ENCODE measurements around the gene F8. TPM values are rescaled to one million over a fixed set of nuclear protein-coding genes. Genes with fewer than 3 reads are reported as not detected.

F8 gene
- total and polyA plus RNA-seq, 10 of the 15 experiments (the other 5 are each of a cell fraction or from before 2014, with no cell fraction given): 3.0 to 8.1 (median 5.1) TPM

- TF ChIP-seq RB1 (IDR thresholded peaks at IDR 0.05; ENCODE audit: borderline replicate concordance): no peak
Observed at GRCh38 chrX:155056877-155057792, 34.6 kb upstream of the F8 start (continued).

- whole genome bisulfite sequencing (ENCODE audit: insufficient coverage, insufficient replicate concordance, low lambda C conversion rate, missing lambda C conversion rate): 54% methylated on average over 1 of the region's 1 CpG
- no peak for DNase-seq (ENCODE audit: low read depth, low spot score)
- Histone ChIP-seq H3K4me1 (ENCODE audit: control insufficient read depth, insufficient read depth, low read length) (no peaks in the 10 kb centered on the region; the same call in 1 of the 2 replicates), H3K4me3 (no peak overlapping the region), H3K27ac (ENCODE audit: control insufficient read depth, insufficient read depth) (no peak overlapping the region; the same call in 1 of the 2 replicates), H4K20me1 (ENCODE audit: control insufficient read depth, insufficient read depth) (no peaks in the 10 kb centered on the region), H3K9me3 (replicated peaks; ENCODE audit: control insufficient read depth, insufficient read depth, low read length) (no peaks in the 10 kb centered on the region), H3K36me3 (ENCODE audit: control insufficient read depth in 2 of 2, insufficient read depth in 2 of 2, low read length in 1 of 2) (no peaks in the 10 kb centered on the region; a peak in 2 of 4 replicates), H2AFZ (ENCODE audit: control insufficient read depth, low read depth, low read length) (no peak overlapping the region), H3K79me2 (ENCODE audit: control insufficient read depth, insufficient read depth, low read length) (no peaks in the 10 kb centered on the region), H3K4me2 (ENCODE audit: control insufficient read depth, insufficient read depth) (no peak overlapping the region), H3K27me3 (replicated peaks in 1 of 2; ENCODE audit: control insufficient read depth in 2 of 2, insufficient read depth in 2 of 2, low read length in 1 of 2) (no peaks in the 10 kb centered on the region), H3K9ac (ENCODE audit: control insufficient read depth, insufficient read depth, low read length) (no peak overlapping the region)
- intact Hi-C loops (cut with micrococcal nuclease; ENCODE audit: unreplicated experiment) (loop anchor here (2.0 to 5.0 kb wide), 2 partner anchors 30 to 139 kb away; partner anchors contain the start of gene FUNDC2), in situ Hi-C loops (cut with MboI) (loop anchor here (5.0 kb wide), 1 partner anchor 74 kb away; no protein-coding TSS in a partner anchor)
- no TSS peak for BruUV-seq (replicated peaks)
- no peak for TF ChIP-seq SMAD1 (IDR thresholded peaks at IDR 0.05; ENCODE audit: low read depth, partially characterized antibody)
- peak; percentile 44 to 88; a peak in 3 of 4 replicates for TF ChIP-seq SRF (IDR thresholded peaks at IDR 0.05; ENCODE audit: low read depth in 2 of 2, low read length in 2 of 2)
- no peak for TF ChIP-seq CBX5 (IDR thresholded peaks at IDR 0.05; ENCODE audit: low read depth)
- TF ChIP-seq, protein P1, sequence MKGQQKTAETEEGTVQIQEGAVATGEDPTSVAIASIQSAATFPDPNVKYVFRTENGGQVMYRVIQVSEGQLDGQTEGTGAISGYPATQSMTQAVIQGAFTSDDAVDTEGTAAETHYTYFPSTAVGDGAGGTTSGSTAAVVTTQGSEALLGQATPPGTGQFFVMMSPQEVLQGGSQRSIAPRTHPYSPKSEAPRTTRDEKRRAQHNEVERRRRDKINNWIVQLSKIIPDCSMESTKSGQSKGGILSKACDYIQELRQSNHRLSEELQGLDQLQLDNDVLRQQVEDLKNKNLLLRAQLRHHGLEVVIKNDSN (IDR thresholded peaks at IDR 0.05; ENCODE audit: borderline replicate concordance, extremely low read length, insufficient read depth, low read depth, low read length): no peak
- POLR2A ChIA-PET: interaction anchor here (0.6 kb wide), 1 partner anchor 507 kb away, joined by 4 read pairs; no protein-coding TSS in a partner anchor
- CTCF ChIA-PET: interaction anchor here (0.8 to 6.4 kb wide), 18 partner anchors 8 to 230 kb away, joined by 3 to 181 read pairs (median 4); partner anchors contain the start of gene FUNDC2
- FAIRE-seq: no peak
- ATAC-seq: peak; percentile 45
- SMC1A ChIA-PET (ENCODE audit: uncharacterized antibody, unreplicated experiment): interaction anchor here (0.6 to 5.2 kb wide), 14 partner anchors 9 to 139 kb away, joined by 3 to 145 read pairs (median 4); partner anchors contain the start of genes F8 and FUNDC2
- RAD21 ChIA-PET (ENCODE audit: unreplicated experiment): interaction anchor here (1.0 to 3.4 kb wide), 8 partner anchors 10 to 138 kb away, joined by 4 to 29 read pairs (median 10); no protein-coding TSS in a partner anchor
Observed at GRCh38 chrX:155056471-155056870, 33.9 kb upstream of the F8 start.
